SW 1271 (cell line): ENCODE measurements around the gene TCFL5.

ENCODE experiments used
- DNase-seq, 2 experiments: peaks; one replicate each; lab custom pipeline; 2025; lab: John Stamatoyannopoulos, UW

TCFL5 gene

DNA sequence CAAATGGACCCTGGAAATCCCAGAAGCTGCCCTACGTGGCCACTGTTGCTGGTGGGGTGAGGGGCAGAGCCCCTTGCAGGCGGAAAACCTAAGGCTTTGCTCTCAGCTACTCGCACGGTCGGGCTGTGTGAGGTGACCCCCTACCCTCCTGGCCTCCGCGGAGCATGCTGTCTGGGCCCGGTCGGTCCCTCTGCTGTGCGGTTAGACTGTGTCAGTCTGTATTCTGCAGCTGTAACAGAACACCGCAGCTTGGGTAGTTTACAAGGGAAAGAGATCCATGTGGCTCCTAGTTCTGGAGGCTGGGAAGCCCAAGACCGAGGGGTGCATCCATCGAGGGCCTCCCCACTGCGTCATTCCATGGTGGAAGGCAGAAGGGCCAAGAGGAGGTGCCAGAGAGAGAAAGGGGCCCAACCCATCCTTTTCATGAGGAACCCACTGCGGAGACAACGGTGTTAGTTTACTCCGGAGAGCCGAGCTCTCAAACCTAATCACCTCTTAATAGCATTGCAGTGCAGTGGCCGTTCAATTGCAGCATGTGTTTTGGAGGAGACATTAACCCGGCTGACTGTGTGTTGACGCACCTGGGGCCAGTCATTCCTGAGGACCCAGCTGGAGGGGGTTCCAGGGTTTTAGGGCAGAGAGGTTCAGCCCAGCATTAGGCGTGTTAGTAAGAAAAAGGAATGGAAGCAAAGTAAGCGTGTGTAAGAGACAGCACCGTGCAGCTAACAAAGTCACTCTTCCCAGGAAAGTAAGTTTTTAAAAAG, 26.5 kb downstream of the TCFL5 start:
- no peak for DNase-seq

DNA sequence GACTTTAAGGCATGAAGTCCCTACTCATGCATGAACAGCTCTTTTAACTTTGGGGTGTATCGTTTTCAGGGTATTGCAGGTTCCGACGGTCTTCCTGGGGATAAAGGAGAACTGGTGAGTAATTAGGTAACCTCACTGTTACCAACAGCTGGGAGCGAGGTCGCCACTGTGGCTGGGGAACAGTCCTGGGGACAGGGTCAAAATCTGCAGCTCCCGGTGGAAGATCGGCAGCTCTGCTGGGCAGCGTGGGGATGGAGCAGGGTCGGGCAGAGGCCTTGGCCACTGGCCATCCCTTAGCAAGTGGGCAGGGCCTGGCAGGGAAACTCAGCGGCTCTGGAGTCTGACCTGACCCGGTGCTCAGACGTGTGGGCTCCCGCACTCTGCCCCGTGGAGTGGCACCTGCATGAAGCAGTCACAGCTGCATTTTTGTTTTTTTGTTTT, 28.7 kb downstream of the TCFL5 start:
- no peak for DNase-seq

DNA sequence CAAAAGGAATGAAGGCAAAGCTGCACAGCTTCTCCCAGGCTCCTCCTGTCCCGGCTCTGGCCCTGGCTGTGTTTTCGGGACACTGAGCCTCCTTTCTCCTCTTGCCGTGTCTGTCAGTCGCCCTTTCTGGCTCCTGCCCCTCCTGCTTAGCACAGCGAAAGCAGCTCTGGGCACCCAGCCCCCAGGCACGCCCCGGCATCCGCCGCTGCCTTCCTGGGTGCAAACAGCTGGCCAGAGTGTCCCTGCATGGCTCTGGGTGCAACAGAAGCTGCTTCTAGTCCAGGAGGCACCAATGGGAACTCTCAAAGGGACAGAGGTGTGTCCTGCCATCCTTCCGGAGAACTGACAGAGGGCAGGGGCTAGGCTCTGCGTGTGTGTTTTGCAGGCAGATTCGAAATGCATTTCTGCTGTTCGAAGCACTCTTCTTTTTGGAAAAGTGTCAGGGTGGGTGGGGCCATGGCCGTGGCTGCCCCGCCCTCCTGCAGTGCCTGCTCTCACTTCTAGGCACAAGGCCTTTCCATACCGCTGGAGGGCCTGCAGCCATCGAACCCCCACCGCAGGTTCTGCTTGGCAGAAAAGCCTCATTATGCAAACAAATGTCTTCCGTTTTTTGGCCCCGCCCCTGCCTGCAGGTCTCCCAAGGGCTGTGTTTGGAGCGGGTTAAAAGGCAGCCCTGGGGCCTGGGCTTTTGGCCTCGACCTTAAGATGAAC, 29.3 kb downstream of the TCFL5 start:
- DNase-seq, result no peak

DNA sequence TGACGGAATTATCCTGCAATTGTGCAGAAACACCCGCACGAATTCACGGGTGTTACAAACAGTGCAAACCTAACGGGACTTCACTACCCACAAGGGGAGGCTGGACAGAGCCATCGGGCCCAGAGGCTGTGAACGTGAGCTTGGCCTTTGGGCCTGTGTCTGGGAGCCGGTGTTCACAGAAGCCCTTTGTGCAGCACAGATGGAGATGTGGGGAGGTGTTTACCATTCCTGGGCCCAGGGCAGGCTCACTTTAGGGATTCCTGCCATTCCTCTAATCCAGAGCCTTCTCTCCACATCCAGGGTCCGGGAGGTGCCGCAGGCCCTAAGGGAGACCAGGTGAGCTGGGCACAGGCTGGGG, 29.8 kb downstream of the TCFL5 start:
- no peak for DNase-seq

DNA sequence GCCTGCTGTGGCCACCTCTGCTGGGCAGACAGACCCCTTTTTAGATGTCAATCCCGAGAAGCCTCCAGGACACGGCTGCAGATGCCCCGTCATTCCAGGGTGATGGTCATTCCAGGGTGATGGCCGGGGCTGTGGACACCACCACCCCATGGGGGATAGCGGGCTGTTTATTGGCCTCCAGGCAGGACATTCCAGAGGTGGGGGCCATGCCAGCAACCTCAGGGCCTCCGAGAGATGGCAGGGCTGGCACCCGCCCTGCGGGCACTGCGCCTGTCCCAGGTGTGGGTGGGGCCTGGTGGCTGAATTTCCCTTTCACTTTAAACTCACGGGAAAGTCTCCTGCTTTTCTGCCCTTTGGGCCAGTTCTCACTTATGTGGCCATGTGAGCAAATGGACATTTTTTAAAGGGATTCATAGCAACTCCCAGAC, 30.2 kb downstream of the TCFL5 start:
- no peak for DNase-seq

DNA sequence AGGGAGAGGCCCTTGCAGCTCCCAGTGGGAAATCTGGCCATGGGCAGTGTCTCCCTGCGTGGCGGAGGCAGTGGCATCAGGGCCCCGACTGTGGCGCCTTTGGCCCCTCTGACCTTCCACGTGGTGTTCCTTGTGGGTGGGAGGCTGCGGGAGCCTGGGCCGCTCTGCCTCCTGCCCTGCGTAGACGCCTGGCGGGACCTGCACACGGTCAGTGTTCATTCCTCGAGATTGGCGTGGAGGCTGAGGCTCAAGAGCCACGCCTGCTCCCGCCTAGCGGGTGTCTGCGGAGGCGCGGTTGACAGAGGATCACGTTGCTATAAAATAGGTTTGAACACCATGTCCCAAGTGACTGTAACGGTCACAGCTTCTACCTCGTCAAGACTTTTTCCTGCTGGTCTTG, 30.8 kb downstream of the TCFL5 start:
- DNase-seq, result no peak

DNA sequence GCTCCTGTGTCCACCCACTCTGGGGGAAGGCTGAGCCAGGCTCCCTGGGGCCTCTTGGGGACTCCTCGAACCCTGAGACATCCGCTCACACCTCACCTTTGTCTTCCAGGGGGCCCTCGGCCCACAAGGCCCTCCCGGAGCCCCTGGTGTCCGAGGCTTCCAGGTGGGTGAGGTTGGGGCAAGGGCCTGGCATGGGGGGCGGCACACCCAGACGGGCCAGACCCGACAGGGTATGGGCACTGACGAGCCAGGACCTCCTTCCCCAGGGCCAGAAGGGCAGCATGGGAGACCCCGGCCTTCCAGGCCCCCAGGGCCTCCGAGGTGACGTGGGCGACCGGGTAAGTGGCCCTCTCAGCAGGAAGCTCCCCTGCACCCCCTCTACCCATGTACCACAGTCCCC, 31.4 kb downstream of the TCFL5 start:
- no peak for DNase-seq

DNA sequence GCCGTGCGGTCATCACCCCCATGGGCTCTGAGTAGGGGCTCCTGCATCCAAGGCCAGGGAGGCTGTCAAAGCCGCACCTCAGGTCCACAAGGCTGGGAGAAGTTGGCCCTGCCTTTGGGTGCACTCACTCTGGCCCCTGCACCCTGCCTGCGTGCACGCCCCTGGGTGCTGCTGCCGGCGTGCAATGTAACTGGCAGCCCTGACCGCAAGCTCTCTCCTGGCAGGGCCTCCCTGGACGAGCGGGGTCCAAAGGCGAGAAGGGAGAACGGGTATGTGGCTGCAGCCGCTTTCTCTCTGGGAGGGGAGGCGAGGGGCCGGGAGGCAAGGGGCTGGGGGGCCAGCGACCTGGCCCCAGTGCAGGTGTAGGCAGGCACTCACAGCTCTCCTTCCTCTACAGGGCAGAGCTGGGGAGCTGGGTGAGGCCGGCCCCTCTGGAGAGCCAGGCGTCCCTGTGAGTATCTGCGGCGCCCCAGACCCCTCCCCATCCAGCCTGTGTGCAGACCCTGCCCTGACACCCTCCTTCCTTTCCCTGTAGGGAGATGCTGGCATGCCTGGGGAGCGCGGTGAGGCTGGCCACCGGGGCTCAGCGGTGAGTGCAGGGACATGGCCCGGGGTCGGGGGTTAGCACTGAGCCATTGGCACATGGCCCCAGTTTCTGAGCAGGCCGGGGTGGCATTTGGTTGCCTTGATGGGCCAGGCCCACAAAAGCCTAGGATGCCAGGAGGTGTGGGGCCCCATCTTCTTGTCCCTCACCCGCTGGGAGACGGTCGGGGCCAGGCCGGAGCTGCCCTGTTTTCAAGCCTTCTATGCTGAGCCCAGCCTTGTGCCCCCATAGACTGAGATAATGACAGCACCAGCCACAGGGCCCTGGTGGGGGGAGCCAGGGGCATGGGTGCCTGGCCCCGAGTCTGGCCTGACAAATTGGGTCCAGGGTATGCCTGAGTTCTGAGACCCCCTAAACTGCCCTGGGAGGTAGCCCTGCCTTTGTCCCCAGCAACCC, 32.1 kb downstream of the TCFL5 start:
- no peak for DNase-seq

DNA sequence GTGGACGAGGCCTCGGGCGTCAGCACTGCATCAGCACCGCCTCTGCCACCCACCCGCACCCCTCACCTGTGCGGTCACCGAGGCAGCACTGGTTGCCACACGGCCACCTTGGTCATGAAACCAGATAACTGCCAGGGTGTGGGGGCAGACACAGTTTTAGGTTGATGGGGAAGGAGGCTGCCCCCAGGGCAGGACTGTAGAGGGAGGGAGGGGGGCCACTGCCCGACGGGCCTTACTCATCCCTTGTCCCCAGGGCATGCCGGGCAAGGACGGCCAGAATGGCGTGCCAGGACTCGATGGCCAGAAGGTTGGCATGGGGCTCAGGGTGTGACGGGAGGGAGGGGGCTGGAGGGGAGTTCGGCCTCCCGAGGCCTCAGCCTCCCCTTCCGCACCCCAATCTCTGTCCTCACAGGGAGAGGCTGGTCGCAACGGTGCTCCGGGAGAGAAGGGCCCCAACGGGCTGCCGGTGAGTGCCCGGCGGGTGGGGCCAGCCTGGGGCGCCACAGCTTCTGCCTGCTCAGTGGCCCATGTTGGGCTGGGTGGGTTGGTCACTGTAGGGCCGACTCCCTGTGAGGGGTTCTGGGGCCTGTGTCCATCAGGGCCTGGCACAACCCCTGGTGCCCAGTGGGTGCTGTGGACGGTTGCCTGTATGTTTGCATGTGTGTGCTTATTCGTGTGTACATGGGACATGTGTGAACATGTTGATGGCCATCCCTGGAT, 33.0 kb downstream of the TCFL5 start:
- no peak for DNase-seq

DNA sequence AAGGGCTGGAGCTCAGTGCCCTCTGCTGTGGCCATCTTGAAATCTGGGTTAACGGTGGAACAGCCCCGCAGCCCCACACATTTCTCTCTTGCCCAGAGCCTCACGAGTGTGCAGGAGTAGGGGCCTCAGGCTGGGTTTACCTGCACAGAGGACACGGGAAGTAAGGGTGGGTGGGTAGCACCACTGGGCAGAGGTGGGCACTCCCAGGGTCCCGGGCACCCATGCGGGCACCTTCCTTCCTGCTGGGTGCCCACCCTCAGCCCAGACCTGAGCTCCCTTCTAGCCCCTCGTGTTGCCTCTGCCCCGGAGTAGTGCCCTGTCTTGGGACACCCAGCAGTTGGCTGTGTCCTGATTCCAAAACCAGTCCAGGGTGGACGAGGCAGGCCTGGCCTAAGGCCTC, 33.6 kb downstream of the TCFL5 start:
- no peak for DNase-seq

DNA sequence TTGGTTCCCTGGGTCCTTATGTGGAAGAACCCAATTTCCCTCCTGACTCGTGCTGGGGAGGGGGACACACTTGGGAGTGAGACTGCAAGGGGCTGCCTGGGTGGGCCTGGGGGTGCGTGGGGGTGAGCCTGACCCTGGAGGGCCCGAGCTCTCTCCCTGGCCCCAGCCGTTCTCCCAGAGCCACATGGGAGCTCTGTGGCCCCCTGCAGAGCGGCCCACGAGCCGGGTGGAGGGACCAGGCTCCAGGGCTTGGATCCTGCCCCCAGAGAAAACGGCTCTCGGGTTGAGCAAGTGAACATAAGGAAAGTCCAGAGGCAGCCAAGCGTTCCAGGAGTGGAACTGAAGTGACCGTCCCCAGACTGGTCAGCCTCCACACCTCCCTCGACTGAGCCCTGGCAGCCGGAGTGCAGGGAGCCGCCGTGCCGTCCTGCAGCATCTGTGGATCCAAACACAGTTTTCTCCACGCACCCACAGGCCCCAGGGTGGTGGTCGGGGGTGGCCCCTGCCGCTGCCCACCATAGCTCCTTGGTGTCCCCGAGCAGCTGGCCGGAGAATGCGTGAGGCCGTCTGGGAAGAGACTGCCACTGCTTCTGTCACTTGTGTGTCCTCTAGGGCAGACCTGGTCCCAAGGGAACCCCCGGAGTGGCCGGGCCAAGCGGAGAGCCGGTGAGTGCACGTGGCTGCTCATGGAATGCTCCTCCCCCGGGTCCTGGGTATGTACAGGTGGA, 34.1 kb downstream of the TCFL5 start:
- no peak for DNase-seq

DNA sequence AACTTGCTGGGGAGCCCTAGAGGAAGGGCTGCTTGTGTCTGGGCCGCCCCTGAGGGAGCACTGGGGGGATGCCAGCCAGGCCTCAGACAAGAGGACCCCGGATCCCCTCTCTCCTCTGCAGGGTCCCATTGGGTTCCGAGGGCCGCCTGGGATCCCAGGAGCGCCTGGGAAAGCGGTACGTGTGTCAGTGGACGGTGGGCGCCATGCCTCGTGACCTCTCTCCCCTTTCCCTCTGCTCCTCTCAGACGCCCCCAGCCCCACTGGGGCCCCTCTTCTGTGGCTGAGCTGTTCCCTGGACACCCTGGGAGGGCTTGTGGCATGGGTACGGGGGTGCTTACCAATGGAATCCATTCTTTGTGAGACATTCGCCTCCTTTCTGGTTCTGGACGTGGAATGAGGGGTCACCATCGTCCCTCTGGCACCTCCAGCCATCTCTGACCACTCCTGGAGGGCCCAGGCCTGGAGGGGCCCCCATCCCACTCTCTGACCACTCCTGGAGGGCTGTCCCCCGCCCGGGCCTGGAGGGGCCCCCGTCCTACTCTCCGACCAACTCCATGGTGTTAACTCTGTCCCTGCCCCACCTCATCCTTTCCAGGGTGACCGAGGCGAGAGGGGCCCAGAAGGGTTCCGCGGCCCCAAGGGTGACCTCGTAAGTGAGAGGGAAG, 34.8 kb downstream of the TCFL5 start:
- DNase-seq, result no peak

DNA sequence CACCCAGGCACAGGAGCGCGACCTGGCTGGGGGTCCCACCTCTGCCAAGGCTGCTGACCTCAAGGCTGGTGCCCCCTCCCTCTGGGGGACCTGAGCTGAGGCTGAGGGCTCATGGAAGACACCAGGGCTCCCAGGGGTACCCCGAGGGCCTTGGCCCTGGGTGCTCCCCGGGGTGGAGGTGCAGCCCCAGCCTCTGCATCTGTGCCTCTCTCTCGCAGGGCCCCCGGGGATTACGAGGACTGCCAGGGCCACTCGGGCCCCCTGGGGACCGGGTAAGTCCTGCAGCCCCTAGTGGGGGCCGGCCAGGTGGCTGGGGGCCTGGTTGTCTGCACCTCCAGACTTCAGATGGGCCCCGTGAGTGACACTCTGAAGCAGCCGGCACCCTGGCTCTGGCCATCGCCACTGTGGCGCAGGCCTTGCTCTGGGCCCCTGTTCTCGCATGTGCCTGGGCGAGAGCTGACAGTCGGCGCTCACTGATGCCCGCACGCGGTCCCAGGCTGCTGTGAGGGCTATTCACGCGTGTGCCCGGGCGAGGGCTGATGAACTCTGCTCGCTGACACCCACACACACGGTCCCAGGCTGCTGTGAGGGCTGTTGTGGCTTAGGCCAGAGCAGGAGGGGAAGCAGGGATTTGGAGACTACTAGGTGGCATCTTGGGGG, 35.5 kb downstream of the TCFL5 start:
- no peak for DNase-seq

DNA sequence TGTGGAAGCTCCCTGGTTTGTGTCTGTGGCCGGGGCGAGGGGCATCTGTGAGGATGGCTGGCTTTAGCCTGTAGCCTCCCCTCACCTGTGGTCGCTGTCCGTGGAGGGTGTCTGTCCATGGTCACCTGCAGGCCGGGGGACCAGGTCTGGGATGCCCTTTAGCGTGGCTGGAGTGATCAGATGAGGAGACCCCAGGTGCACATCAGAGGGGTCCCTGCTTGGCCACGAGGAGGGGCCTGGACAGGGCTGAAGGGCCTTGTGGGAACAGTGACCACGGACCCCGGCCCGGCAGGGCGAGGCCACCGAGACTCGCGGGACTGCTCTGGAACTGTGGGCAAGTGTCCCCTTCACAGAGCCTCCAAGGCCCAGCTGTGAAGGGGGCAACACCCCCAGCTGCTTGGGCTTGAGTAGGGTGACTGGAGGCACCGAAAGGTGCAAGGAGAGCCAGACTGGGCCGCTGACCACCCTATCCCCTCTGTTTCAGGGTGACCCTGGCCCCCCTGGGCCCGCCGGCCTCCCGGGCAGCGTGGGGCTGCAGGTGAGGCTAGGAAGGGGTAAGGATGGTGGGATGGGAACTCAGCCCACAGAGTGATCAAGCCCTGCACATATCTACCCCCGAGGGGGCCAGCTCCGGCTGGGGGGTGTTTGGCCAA, 36.2 kb downstream of the TCFL5 start:
- no peak for DNase-seq

DNA sequence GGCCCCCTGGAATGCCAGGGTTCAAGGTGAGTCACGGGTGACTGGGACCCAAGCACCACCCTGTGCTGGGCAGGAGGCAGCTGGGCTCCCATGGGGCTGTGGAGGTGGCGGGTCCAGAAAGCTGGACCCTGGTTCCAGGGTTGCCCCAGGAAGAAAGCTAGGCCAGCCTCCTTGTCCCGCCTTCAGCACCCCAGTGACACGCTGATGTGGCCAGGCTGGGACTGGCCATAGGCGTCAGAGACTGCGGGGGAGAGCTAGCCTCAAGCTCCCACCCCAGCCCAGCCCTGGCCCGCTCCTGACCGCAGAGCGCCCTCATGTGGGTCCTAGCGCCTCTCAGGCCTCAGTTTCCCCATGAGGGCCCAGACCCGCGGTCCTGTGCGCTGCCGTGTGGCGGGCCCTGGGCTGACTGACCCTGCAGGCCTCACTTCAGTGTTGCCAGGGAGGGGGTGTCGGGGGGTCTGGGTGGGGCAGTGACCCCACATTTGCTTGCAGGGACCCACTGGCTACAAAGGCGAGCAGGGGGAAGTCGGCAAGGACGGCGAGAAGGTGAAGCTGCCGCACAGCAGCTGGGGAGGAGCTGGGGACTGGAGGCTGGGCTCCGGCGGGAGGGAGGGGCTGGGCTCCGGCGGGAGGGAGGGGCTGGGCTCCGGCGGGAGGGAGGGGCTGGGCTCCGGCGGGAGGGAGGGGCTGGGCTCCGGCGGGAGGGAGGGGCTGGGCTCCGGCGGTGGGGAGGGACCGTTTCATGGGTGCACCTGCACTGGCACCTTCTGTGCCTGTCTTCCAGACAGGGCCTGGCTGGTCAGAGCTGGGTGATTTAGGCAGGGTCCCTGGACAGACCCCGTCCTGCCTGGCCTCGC, 36.9 kb downstream of the TCFL5 start:
- DNase-seq, result no peak

DNA sequence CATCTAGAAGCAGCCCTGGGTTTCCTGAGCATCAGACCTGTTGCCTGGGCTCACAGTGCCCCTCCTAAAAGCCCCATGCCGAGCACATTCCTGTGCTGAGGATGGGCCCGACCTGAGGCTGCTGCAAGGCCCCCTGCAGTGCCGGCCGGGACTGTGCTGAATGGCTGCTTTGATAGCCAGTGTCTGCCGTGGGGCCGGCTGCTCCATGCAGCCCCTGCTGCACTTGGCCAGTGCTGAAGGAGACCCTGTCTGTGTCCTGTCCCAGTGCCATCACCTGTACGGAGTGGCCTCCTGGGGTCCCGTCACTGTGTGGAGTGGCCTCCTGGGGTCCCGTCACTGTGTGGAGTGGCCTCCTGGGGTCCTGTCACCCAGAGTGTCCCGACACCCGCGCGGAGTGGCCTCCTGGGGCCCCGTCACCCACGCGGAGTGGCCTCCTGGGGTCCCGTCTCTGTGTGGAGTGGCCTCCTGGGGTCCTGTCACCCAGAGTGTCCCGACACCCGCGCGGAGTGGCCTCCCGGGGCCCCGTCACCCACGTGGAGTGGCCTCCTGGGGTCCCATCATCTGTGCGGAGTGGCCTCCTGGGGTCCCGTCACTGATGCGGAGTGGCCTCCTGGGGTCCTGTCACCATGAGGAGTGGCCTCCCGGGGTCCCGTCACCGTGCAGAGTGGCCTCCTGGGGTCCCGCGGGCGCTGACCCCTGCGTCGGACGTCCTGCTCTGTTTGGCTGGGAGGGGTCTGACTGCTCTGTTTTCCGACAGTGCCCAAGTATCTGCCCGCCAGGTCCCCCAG, 37.7 kb downstream of the TCFL5 start:
- no peak for DNase-seq

DNA sequence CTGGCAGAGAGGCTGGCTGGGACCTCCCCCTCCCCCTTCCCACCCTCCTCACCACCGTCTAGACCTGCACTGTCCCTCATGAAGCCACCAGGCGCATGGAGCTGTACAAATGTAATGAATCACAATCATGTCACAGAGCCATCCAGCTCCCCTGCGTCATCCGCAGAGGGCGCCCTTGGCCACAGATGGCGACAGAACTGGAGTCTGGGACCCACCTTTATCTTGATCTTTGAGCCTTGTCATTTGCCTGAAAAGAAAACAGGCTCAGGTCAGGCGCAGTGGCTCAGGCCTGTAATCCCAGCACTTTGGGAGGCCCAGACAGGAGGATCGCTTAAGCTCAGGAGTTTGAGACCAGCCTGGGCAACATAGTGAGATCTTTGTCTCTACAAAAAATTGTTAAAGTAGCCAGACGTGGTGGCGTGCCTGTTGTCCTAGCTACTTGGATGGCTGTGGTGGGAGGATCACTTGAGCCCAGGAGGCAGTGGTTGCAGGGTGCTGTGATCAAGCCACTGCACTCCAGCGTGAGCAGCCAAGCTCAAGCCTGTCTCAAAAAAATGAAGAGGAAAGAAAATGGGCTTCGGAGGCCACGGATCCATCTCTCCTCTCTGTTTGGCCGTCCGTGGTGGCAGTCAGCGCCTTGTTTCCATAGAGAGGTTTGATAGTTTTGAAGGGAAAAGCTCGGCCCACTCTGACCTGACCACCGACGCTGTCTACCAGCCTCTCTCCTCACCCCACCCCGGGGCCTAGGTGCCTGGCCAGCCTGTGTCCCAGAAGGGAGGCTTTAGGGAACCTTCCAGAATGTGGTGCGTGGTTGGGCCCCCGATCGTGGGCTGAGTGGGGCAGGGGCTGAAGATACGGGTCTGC, 38.6 kb downstream of the TCFL5 start:
- DNase-seq, result peak; percentile 67 to 77
